Measurements from ENCODE around the gene QDPR.

Gene QDPR

GRCh38 chr4:17512973-17513665, 1.2 kb upstream of the QDPR start:
- Histone ChIP-seq H3K9me3 (ENCODE audit: control insufficient read depth in 1 of 2, low read length in 2 of 2) (no peaks in the 10 kb centered on the region), H3K4me3 (ENCODE audit: low read depth in 1 of 2, low read length in 2 of 2) (no peak overlapping the region), H3K4me1 (ENCODE audit: control insufficient read depth in 1 of 2, insufficient read depth in 2 of 2, low read length in 2 of 2) (peaks cover 15 to 22% of the 10 kb centered on the region in 2 donors), H3K36me3 (ENCODE audit: control insufficient read depth in 1 of 2, insufficient read depth in 2 of 2, low read length in 2 of 2) (peaks cover 0 to 3% of the 10 kb centered on the region in 2 donors), H3K9ac (ENCODE audit: low read depth in 1 of 2, low read length in 2 of 2) (peak overlapping the region in 1 of 2 donors; percentile 46), H3K27ac (ENCODE audit: low read depth, low read length) (no peak overlapping the region), H3K27me3 (ENCODE audit: control insufficient read depth in 1 of 2, insufficient read depth in 2 of 2, low read length in 2 of 2) (no peaks in the 10 kb centered on the region)

GRCh38 chr4:17511509-17511949, 361 bp downstream of the QDPR start:
- Histone ChIP-seq H3K9me3 (ENCODE audit: control insufficient read depth in 1 of 2, low read length in 2 of 2) (no peaks in the 10 kb centered on the region), H3K36me3 (ENCODE audit: control insufficient read depth in 1 of 2, insufficient read depth in 2 of 2, low read length in 2 of 2) (peaks cover 4 to 10% of the 10 kb centered on the region in 2 donors), H3K9ac (ENCODE audit: low read depth in 1 of 2, low read length in 2 of 2) (peak overlapping the region; percentile 68 to 78), H3K27me3 (ENCODE audit: control insufficient read depth in 1 of 2, insufficient read depth in 2 of 2, low read length in 2 of 2) (no peaks in the 10 kb centered on the region), H3K4me3 (ENCODE audit: low read depth in 1 of 2, low read length in 2 of 2) (peak overlapping the region; percentile 82 to 94), H3K4me1 (ENCODE audit: control insufficient read depth in 1 of 2, insufficient read depth in 2 of 2, low read length in 2 of 2) (peaks cover 15 to 22% of the 10 kb centered on the region in 2 donors), H3K27ac (ENCODE audit: low read depth, low read length) (peak overlapping the region; percentile 33)

DNA sequence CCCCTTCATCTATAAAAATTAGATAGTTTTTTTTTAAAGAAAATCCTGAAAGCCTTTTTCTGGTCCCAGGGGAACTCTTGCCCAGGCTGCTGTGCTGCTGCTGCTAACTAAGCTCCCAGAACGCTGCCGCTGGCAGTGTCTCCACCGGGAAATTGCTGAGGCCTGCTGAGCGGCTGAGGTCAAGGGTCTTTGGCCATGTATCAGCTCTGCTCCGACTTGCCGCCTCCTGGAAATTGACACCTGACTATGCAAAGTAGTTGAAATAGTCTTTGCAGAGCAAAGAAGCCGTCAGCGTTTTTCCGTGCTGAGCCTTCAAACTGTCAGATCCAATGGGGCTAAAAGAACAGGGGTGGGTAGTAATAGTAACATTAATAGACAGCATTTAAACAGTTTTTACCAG, 839 bp downstream of the QDPR start:
- Histone ChIP-seq H3K27ac (ENCODE audit: low read depth, low read length) (peak overlapping the region; percentile 33), H3K9me3 (ENCODE audit: control insufficient read depth in 1 of 2, low read length in 2 of 2) (no peaks in the 10 kb centered on the region), H3K27me3 (ENCODE audit: control insufficient read depth in 1 of 2, insufficient read depth in 2 of 2, low read length in 2 of 2) (no peaks in the 10 kb centered on the region), H3K4me3 (ENCODE audit: low read depth in 1 of 2, low read length in 2 of 2) (peak overlapping the region; percentile 82 to 94), H3K9ac (ENCODE audit: low read depth in 1 of 2, low read length in 2 of 2) (peak overlapping the region; percentile 68 to 78), H3K36me3 (ENCODE audit: control insufficient read depth in 1 of 2, insufficient read depth in 2 of 2, low read length in 2 of 2) (peaks cover 7 to 14% of the 10 kb centered on the region in 2 donors), H3K4me1 (ENCODE audit: control insufficient read depth in 1 of 2, insufficient read depth in 2 of 2, low read length in 2 of 2) (peaks cover 15 to 22% of the 10 kb centered on the region in 2 donors)

DNA sequence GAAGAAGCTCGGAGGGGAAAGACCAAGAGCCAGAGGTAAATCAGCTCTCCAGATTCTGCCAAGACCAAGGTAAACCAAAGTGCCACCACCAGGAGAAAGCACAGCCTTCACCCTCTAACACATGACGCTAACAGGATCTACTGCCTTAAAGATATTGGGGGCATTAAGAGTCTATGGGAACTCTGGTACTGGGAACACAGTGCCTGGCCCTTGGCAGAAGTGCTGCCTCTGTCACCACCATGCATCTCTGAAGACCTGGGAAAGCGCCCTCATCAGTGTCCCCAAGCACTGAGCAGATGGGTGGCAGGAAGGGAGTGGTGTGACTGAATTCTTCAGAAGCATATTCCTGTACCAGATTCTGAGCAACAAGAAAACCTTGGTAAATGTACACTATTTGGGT, 1.3 kb downstream of the QDPR start:
- H3K36me3 ChIP-seq (ENCODE audit: control insufficient read depth in 1 of 2, insufficient read depth in 2 of 2, low read length in 2 of 2): peaks cover 7 to 19% of the 10 kb centered on the region in 2 donors
- no peaks in the 10 kb centered on the region for H3K27me3 ChIP-seq (ENCODE audit: control insufficient read depth in 1 of 2, insufficient read depth in 2 of 2, low read length in 2 of 2)
- peak overlapping the region; percentile 82 to 94 for H3K4me3 ChIP-seq (ENCODE audit: low read depth in 1 of 2, low read length in 2 of 2)
- H3K9ac ChIP-seq (ENCODE audit: low read depth in 1 of 2, low read length in 2 of 2): no peak overlapping the region
- no peak overlapping the region for H3K27ac ChIP-seq (ENCODE audit: low read depth, low read length)
- no peaks in the 10 kb centered on the region for H3K9me3 ChIP-seq (ENCODE audit: control insufficient read depth in 1 of 2, low read length in 2 of 2)
- peaks cover 15 to 22% of the 10 kb centered on the region in 2 donors for H3K4me1 ChIP-seq (ENCODE audit: control insufficient read depth in 1 of 2, insufficient read depth in 2 of 2, low read length in 2 of 2)

GRCh38 chr4:17504081-17504480, 7.8 kb downstream of the QDPR start:
- Histone ChIP-seq H3K4me3 (ENCODE audit: low read depth in 1 of 2, low read length in 2 of 2) (no peak overlapping the region), H3K36me3 (ENCODE audit: control insufficient read depth in 1 of 2, insufficient read depth in 2 of 2, low read length in 2 of 2) (peaks cover 24 to 62% of the 10 kb centered on the region in 2 donors), H3K27ac (ENCODE audit: low read depth, low read length) (no peak overlapping the region), H3K9me3 (ENCODE audit: control insufficient read depth in 1 of 2, low read length in 2 of 2) (no peaks in the 10 kb centered on the region), H3K27me3 (ENCODE audit: control insufficient read depth in 1 of 2, insufficient read depth in 2 of 2, low read length in 2 of 2) (no peaks in the 10 kb centered on the region), H3K9ac (ENCODE audit: low read depth in 1 of 2, low read length in 2 of 2) (no peak overlapping the region), H3K4me1 (ENCODE audit: control insufficient read depth in 1 of 2, insufficient read depth in 2 of 2, low read length in 2 of 2) (no peaks in the 10 kb centered on the region)

- Histone ChIP-seq H3K9me3 (ENCODE audit: control insufficient read depth in 1 of 2, low read length in 2 of 2) (no peaks in the 10 kb centered on the region), H3K9ac (ENCODE audit: low read depth in 1 of 2, low read length in 2 of 2) (no peak overlapping the region), H3K27ac (ENCODE audit: low read depth, low read length) (no peak overlapping the region), H3K4me1 (ENCODE audit: control insufficient read depth in 1 of 2, insufficient read depth in 2 of 2, low read length in 2 of 2) (no peaks in the 10 kb centered on the region), H3K4me3 (ENCODE audit: low read depth in 1 of 2, low read length in 2 of 2) (no peak overlapping the region), H3K36me3 (ENCODE audit: control insufficient read depth in 1 of 2, insufficient read depth in 2 of 2, low read length in 2 of 2) (peaks cover 32 to 72% of the 10 kb centered on the region in 2 donors), H3K27me3 (ENCODE audit: control insufficient read depth in 1 of 2, insufficient read depth in 2 of 2, low read length in 2 of 2) (no peaks in the 10 kb centered on the region)
Observed at GRCh38 chr4:17502756-17503155, 9.1 kb downstream of the QDPR start.

DNA sequence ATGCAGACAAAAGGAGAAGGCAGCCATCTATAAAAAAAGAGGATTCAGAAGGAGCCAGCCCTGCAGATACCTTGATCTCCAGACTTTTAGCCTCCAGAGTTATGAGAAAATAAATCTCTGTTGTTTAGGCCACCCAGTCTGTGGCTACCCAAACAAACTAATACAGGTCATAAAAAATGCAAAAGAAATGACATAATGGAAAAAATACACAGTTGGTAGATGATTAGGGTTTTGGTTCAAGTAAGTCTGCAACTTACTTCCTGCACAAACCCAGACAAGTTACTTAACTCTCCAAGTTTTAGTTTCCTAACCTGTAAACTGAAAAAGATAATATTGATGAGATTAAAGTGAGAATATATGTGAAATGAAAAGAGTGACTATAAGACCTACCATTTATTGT, 11.3 kb downstream of the QDPR start:
- H3K9ac ChIP-seq (ENCODE audit: low read depth in 1 of 2, low read length in 2 of 2): no peak overlapping the region
- H3K9me3 ChIP-seq (ENCODE audit: control insufficient read depth in 1 of 2, low read length in 2 of 2): no peaks in the 10 kb centered on the region
- no peaks in the 10 kb centered on the region for H3K4me1 ChIP-seq (ENCODE audit: control insufficient read depth in 1 of 2, insufficient read depth in 2 of 2, low read length in 2 of 2)
- H3K4me3 ChIP-seq (ENCODE audit: low read depth in 1 of 2, low read length in 2 of 2): no peak overlapping the region
- no peaks in the 10 kb centered on the region for H3K27me3 ChIP-seq (ENCODE audit: control insufficient read depth in 1 of 2, insufficient read depth in 2 of 2, low read length in 2 of 2)
- H3K27ac ChIP-seq (ENCODE audit: low read depth, low read length): no peak overlapping the region
- H3K36me3 ChIP-seq (ENCODE audit: control insufficient read depth in 1 of 2, insufficient read depth in 2 of 2, low read length in 2 of 2): peaks cover 27 to 68% of the 10 kb centered on the region in 2 donors

- H3K27ac ChIP-seq (ENCODE audit: low read depth, low read length): no peak overlapping the region
- H3K9me3 ChIP-seq (ENCODE audit: control insufficient read depth in 1 of 2, low read length in 2 of 2): no peaks in the 10 kb centered on the region
- peaks cover 27 to 80% of the 10 kb centered on the region in 2 donors for H3K36me3 ChIP-seq (ENCODE audit: control insufficient read depth in 1 of 2, insufficient read depth in 2 of 2, low read length in 2 of 2)
- H3K9ac ChIP-seq (ENCODE audit: low read depth in 1 of 2, low read length in 2 of 2): no peak overlapping the region
- H3K4me3 ChIP-seq (ENCODE audit: low read depth in 1 of 2, low read length in 2 of 2): no peak overlapping the region
- no peaks in the 10 kb centered on the region for H3K27me3 ChIP-seq (ENCODE audit: control insufficient read depth in 1 of 2, insufficient read depth in 2 of 2, low read length in 2 of 2)
- H3K4me1 ChIP-seq (ENCODE audit: control insufficient read depth in 1 of 2, insufficient read depth in 2 of 2, low read length in 2 of 2): no peaks in the 10 kb centered on the region
Observed at GRCh38 chr4:17497890-17498523, 13.9 kb downstream of the QDPR start.

DNA sequence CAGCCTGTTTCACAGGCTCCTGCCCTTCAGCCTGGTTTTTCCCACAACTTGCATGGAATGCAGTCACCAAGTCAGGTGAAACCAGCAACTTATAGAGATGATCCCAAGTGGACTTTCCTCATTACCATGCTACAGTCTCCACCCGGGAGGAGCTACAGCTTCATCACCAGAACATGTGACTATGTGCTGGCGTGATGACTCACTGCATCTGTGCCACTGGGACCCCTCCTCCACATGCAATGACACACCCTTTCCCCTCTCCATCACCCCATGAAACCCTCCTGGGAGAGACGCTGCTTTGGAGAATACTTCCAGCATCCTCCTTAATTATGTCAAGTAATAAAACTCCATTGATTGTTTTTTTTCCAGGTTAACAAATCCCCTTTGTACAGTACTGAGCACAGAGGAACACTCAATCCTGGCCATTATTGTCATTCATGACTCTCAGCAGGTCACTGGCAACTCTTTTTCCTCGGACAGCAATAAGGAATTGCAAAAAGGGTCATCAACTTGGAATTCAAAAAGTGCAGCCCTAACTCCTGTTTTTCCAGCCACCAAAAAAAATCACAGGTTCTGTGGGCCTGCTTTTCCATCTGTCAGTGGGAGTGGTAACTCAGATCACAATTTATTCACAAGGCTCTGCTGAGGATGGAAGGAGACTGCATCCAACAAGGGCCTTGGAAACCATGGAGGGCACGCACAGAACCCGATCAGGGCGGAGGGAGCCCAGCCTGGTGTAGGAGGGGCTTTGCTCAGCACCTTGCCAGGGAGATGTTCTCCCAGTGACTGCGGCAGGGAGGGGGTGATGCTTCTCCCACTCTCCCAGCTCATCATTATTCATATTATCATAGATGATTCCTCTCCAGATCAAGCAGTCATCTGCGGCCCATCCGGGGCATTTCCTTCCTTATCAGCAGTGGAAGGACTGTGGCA, 17.4 kb downstream of the QDPR start:
- H3K4me1 ChIP-seq (ENCODE audit: control insufficient read depth in 1 of 2, insufficient read depth in 2 of 2, low read length in 2 of 2): peaks cover 8 to 9% of the 10 kb centered on the region in 2 donors

More for the DNA sequence above, 17.4 kb downstream of the QDPR start:
- Histone ChIP-seq H3K9ac (ENCODE audit: low read depth in 1 of 2, low read length in 2 of 2) (no peak overlapping the region), H3K27me3 (ENCODE audit: control insufficient read depth in 1 of 2, insufficient read depth in 2 of 2, low read length in 2 of 2) (no peaks in the 10 kb centered on the region), H3K9me3 (ENCODE audit: control insufficient read depth in 1 of 2, low read length in 2 of 2) (no peaks in the 10 kb centered on the region), H3K27ac (ENCODE audit: low read depth, low read length) (no peak overlapping the region), H3K4me3 (ENCODE audit: low read depth in 1 of 2, low read length in 2 of 2) (no peak overlapping the region), H3K36me3 (ENCODE audit: control insufficient read depth in 1 of 2, insufficient read depth in 2 of 2, low read length in 2 of 2) (peaks cover 28 to 69% of the 10 kb centered on the region in 2 donors)
